AG04449 (cell line): ENCODE data around the gene DPF3.

Experiments used
- CTCF ChIA-PET: fragments of 350-600 bp; formaldehyde crosslinking; extraction: SDS; loops from one replicate; lab custom pipeline; 2021; ENCODE audit warnings: antibody characterized with exemption; lab: Yijun Ruan, JAX
- POLR2A ChIA-PET: fragments of 400-600, 350-600 bp; formaldehyde crosslinking; extraction: SDS; loops from one replicate; lab custom pipeline; 2020; ENCODE audit warnings: antibody characterized with exemption, inconsistent platforms; lab: Yijun Ruan, JAX
- DNase-seq: peaks from one replicate; pipeline ENCODE4 v3.0.0-alpha.2; 2010; ENCODE audit warnings: low read depth, low spot score
- H3K4me3 ChIP-seq: 2 replicates; pipeline ENCODE4 v1.5.1; 2011; ENCODE audit warnings: low read depth, mild to moderate bottlenecking, control low read depth, low read length
- TF ChIP-seq, protein P1 (sequence below): IDR thresholded peaks from one replicate; pipeline ENCODE4 v1.5.1; 2011; ENCODE audit warnings: mild to moderate bottlenecking, moderate library complexity, low read length, control low read depth, inconsistent platforms; ENCODE audit not compliant: insufficient read depth; ENCODE audit errors: missing control alignments

Gene DPF3

GRCh38 chr14:72682188-72682587 lies 211.7 kb downstream of the DPF3 start:
- ChIA-PET CTCF (interaction anchor here (0.7 to 1.7 kb wide), 5 partner anchors 10 to 223 kb away, joined by 3 to 6 read pairs (median 4); no protein-coding TSS in a partner anchor), POLR2A (interaction anchor here (1.0 kb wide), 1 partner anchor 74 kb away, joined by 3 read pairs; no protein-coding TSS in a partner anchor)
- DNase-seq: peak; percentile 54
- H3K4me3 ChIP-seq: no peak overlapping the region
- TF ChIP-seq, protein P1, sequence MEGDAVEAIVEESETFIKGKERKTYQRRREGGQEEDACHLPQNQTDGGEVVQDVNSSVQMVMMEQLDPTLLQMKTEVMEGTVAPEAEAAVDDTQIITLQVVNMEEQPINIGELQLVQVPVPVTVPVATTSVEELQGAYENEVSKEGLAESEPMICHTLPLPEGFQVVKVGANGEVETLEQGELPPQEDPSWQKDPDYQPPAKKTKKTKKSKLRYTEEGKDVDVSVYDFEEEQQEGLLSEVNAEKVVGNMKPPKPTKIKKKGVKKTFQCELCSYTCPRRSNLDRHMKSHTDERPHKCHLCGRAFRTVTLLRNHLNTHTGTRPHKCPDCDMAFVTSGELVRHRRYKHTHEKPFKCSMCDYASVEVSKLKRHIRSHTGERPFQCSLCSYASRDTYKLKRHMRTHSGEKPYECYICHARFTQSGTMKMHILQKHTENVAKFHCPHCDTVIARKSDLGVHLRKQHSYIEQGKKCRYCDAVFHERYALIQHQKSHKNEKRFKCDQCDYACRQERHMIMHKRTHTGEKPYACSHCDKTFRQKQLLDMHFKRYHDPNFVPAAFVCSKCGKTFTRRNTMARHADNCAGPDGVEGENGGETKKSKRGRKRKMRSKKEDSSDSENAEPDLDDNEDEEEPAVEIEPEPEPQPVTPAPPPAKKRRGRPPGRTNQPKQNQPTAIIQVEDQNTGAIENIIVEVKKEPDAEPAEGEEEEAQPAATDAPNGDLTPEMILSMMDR: no peak

- DNase-seq: no peak
- CTCF ChIA-PET: interaction anchor here (1.2 to 1.7 kb wide), 5 partner anchors 9 to 224 kb away, joined by 4 to 6 read pairs (median 4); no protein-coding TSS in a partner anchor
- TF ChIP-seq, protein P1: no peak
- POLR2A ChIA-PET: no interaction called here
- H3K4me3 ChIP-seq: no peak overlapping the region
Observed at GRCh38 chr14:72680853-72681640, 212.9 kb downstream of the DPF3 start.

DNA sequence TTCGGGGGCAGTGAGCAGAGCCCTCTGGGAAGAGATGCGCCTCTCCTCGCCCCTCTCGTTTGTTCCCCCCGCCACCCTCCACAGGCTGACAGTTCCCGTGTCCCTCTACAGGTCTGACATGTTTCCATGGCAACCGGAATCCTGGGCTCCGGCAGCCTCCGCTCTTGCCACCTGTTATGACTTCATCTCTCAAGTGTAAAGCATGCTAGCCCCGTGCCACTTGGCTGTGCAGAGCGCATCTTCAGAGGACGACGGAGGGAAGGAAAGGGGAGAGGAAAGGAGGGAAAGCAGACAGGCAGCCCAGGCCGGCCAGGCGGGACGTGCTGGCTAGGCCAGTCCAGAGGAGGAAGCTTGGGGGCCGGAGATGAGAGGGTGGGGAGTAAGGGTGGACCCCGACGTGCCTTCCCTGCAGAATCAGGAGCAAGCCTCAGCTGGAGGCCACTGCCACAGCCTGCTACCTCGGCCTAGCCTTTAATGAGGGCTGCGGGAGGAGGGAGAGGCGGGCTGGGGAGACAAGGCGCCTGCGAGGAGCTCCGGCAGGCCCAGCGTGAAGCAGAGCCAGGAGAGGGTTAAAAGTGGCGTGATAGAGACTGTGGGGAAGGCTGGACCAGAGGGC lies 214.3 kb downstream of the DPF3 start:
- TF ChIP-seq, protein P1: no peak
- CTCF ChIA-PET: interaction anchor here (2.0 kb wide), 1 partner anchor 226 kb away, joined by 7 read pairs; no protein-coding TSS in a partner anchor
- H3K4me3 ChIP-seq: no peak overlapping the region
- POLR2A ChIA-PET: no interaction called here
- no peak for DNase-seq

- CTCF ChIA-PET: interaction anchor here (1.0 to 2.0 kb wide), 5 partner anchors 20 to 227 kb away, joined by 3 to 7 read pairs (median 3); no protein-coding TSS in a partner anchor
- DNase-seq: no peak
- H3K4me3 ChIP-seq: no peak overlapping the region
- POLR2A ChIA-PET: no interaction called here
- TF ChIP-seq, protein P1: no peak
Observed at GRCh38 chr14:72679141-72679535, 214.8 kb downstream of the DPF3 start.

DNA sequence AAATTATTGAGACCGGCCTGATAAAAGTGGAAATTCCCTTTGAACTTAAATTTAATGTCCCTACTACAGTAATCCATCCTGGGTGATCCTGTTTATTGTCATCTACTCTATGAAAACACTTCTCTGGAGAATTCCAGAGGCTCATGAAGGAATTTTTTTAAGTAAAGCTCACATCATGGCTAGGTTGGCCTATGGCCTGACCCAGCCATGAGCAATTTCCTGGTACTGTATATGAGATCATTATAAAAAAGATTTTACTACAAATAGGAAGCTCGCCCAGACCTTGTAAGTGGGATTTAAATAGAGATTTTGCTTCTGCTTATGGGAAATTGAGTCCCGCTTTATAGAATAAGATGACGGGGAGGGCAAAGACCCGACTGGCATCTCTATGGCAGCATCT lies 215.5 kb downstream of the DPF3 start:
- TF ChIP-seq, protein P1: no peak
- POLR2A ChIA-PET: interaction anchor here (0.6 kb wide), 1 partner anchor 35 kb away, joined by 3 read pairs; no protein-coding TSS in a partner anchor
- no peak for DNase-seq
- CTCF ChIA-PET: interaction anchor here (0.9 to 2.0 kb wide), 8 partner anchors 8 to 227 kb away, joined by 3 to 10 read pairs (median 3); no protein-coding TSS in a partner anchor
- no peak overlapping the region for H3K4me3 ChIP-seq
